Lower leg skin (tissue), 4 donors: ENCODE results near the gene BRD1. TPM values are rescaled to one million over a fixed set of nuclear protein-coding genes. Genes with fewer than 3 reads are reported as not detected.

Experiments
- DNase-seq, 2 donors: peaks; one replicate each; pipeline ENCODE4 v3.0.0-alpha.2; 2019; ENCODE audit warnings: low spot score in 2 of 2
- H3K4me3 ChIP-seq: fragments of 200-600 bp; sonication (generic); 2 replicates; pipeline ENCODE4 v1.5.1; 2017; ENCODE audit warnings: mild to moderate bottlenecking, low read depth; ENCODE audit not compliant: poor library complexity, severe bottlenecking
- CTCF ChIP-seq, 3 donors: fragments of 450-650 bp; IDR thresholded peaks; one replicate each; pipeline ENCODE4 v1.5.1; 2016; ENCODE audit warnings: antibody characterized with exemption in 3 of 3, mild to moderate bottlenecking in 3 of 3, moderate library complexity in 2 of 3
- POLR2A ChIP-seq, 2 donors: fragments of 450-650 bp; IDR thresholded peaks; one replicate each; pipeline ENCODE4 v1.6.1; 2016 to 2017; ENCODE audit warnings: antibody characterized with exemption in 2 of 2, mild to moderate bottlenecking in 1 of 2, moderate library complexity in 1 of 2
- WGBS, 2 donors: methylation state at CpG; one replicate each; pipeline ENCODE4 v1.1.5; 2018; 5-methylcytosine and 5-hydroxymethylcytosine counted together
- intact Hi-C: fragments of 100-400 bp; cut with DNase I; formaldehyde crosslinking; loops from one replicate; pipeline ENCODE4 v1.15.0; 2023; ENCODE audit warnings: low total_unique reads
- total RNA-seq, 4 donors: library from RNA; depleted of rRNA; stranded (reverse); fragments of >200 nt; gene quantifications; one replicate each; pipeline ENCODE4 v1.1.0, GENCODE V29; 2016

BRD1 gene
- total RNA-seq, 4 donors from 2014 or later: 64.8 to 104 (median 89.8) TPM

DNA sequence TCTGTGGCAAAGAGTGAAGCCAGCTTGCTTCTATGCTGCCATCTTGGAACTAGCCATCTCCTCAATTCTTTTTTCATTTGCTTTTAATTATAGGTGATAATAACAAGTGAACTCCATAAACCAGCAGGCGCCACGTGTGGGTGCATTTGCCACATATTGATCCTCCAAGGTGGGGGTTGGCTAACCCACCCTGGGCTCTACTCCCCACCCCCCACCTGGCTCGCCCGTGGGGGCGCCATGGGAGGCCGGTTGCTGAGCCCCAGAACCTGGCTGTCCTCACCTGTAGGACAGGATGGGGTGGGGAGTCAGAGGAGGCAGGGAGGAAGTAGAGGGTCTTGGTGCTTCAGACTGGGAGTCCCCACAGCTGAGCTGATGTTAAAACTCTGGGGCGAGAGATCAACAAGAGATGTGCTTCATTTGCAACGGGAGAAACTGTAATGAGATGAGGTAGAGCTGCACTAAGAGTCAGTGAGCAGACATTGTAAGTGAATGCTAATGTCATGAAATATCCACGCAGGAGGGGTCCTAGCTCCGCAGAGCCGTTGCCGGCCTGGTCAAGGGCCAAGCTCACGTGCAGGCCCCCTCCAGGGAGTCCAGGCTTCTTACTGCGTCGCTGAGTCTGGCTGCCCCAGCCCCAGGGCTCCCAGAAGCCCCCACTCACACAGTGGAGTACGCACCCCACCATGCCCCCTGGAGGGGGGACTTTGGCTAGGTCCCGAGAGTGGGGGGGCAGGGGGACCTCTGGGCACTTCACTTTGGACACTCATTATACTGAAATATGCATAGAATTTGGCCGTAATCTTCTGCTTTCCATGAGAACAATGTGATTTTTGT is 59.4 kb downstream of the BRD1 start:
- DNase-seq: no peak
- TF ChIP-seq POLR2A (IDR thresholded peaks at IDR 0.05): no peak
- no peak for TF ChIP-seq CTCF (IDR thresholded peaks at IDR 0.05)
- WGBS, 2 donors: 80 to 85% methylated on average over 16 to 17 of the region's 18 CpGs
- H3K4me3 ChIP-seq: no peak overlapping the region
- intact Hi-C loops: no loop called here

- DNase-seq: peak in 1 of 2 donors; percentile 84
These were observed 60.2 kb downstream of the BRD1 start for GRCh38 chr22:49767355-49768062.

GRCh38 chr22:49765951-49766350 is 61.7 kb downstream of the BRD1 start:
- peak in 1 of 2 donors; percentile 75 for DNase-seq
- TF ChIP-seq POLR2A (IDR thresholded peaks at IDR 0.05): no peak
- no peak for TF ChIP-seq CTCF (IDR thresholded peaks at IDR 0.05)

More at GRCh38 chr22:49767355-49768062, 60.2 kb downstream of the BRD1 start:
- H3K4me3 ChIP-seq: no peak overlapping the region
- WGBS, 2 donors: 32 to 42% methylated on average over 5 of the region's 5 CpGs
- TF ChIP-seq POLR2A (IDR thresholded peaks at IDR 0.05) (no peak), CTCF (IDR thresholded peaks at IDR 0.05) (peak in 1 of 3 donors; percentile 45)
- intact Hi-C loops: no loop called here

DNA sequence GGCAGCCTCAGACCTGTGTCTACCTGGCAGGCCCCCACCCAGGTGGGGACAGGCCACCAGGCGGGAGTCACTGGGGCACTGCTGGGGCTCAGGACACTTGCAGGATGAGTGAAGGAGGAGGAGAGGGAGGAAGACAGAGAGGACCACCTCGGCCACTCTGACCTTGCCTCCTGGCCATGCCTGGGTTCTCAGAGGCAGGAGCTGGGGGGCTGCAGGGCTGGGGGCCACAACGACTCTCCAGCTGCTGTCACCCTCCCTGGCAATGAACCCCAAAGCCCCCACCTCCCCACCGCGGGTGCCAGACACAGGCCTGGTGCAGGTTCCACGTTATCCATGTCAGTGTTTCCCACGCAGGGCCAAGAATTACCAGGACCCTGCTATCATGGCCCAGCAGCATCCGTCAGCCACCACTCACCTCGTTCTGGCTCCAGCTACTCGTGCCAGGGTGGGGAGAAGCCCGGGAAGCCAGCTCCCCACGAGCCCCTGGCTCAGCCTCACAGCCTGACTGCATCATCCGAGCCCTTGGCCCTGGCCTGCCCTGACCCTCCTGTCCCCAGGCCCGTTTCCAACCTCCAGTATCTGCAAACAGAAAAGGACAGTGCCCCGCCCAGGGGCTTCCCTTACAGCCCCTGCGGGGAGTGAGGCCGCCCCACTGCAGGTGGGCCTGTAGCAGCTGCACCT is 62.4 kb downstream of the BRD1 start:
- 94 to 95% methylated on average over 17 of the region's 17 CpGs for WGBS, 2 donors
- TF ChIP-seq POLR2A (IDR thresholded peaks at IDR 0.05): no peak
- TF ChIP-seq CTCF (IDR thresholded peaks at IDR 0.05): no peak
- peak in 1 of 2 donors; percentile 68 for DNase-seq
- H3K4me3 ChIP-seq: no peak overlapping the region
- intact Hi-C loops: no loop called here

More at GRCh38 chr22:49765951-49766350, 61.7 kb downstream of the BRD1 start:
- intact Hi-C loops: no loop called here
- no peak overlapping the region for H3K4me3 ChIP-seq
- WGBS, 2 donors: 95 to 98% methylated on average over 8 to 10 of the region's 12 CpGs

- intact Hi-C loops: no loop called here
- WGBS, 2 donors: 46 to 61% methylated on average over 20 to 24 of the region's 24 CpGs
- H3K4me3 ChIP-seq: no peak overlapping the region
- DNase-seq: peak in 1 of 2 donors; percentile 76
- no peak for TF ChIP-seq POLR2A (IDR thresholded peaks at IDR 0.05)
- TF ChIP-seq CTCF (IDR thresholded peaks at IDR 0.05): no peak
These were observed 63.5 kb downstream of the BRD1 start for GRCh38 chr22:49764127-49764581.
